ENCODE results near the gene GPR84.

The GPR84 gene

DNA sequence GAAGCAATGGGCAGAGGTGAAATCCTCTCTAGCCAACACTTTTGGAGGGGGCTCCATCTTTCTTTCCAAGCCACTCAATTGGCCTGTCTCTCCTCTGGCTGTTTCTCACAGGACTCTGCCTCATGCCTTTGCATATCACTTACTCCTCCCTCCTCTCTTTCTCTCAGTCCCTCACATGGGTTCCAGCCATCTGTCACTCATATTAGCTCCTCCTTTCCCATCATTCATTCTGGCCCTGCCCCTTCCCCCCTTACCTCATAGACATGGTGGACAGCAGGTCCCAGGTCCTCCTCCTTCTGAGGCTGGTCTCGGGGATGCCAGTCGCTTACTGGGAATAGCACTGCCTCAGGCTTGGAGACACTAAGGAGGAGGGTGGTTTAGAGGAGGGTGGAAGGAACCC, 36.8 kb upstream of the GPR84 start:
- ChIA-PET POLR2A (interaction anchor here (4.7 kb wide), 1 partner anchor 11 kb away, joined by 35 read pairs; no protein-coding TSS in a partner anchor), CTCF (interaction anchor here (1.5 to 12.3 kb wide), 7 partner anchors 9 to 177 kb away, joined by 3 to 940 read pairs (median 57); partner anchors contain the start of genes ITGA5 and ZNF385A)
- no peak overlapping the region for H3K4me3 ChIP-seq (ENCODE audit: low read depth, low read length)
- no peak for DNase-seq (ENCODE audit: low read depth, low spot score)
- TF ChIP-seq, protein P1, sequence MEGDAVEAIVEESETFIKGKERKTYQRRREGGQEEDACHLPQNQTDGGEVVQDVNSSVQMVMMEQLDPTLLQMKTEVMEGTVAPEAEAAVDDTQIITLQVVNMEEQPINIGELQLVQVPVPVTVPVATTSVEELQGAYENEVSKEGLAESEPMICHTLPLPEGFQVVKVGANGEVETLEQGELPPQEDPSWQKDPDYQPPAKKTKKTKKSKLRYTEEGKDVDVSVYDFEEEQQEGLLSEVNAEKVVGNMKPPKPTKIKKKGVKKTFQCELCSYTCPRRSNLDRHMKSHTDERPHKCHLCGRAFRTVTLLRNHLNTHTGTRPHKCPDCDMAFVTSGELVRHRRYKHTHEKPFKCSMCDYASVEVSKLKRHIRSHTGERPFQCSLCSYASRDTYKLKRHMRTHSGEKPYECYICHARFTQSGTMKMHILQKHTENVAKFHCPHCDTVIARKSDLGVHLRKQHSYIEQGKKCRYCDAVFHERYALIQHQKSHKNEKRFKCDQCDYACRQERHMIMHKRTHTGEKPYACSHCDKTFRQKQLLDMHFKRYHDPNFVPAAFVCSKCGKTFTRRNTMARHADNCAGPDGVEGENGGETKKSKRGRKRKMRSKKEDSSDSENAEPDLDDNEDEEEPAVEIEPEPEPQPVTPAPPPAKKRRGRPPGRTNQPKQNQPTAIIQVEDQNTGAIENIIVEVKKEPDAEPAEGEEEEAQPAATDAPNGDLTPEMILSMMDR (IDR thresholded peaks at IDR 0.05; ENCODE audit: insufficient read depth, low read length, missing control alignments): no peak

- no peak for DNase-seq (ENCODE audit: low read depth, low spot score)
- H3K4me3 ChIP-seq (ENCODE audit: low read depth, low read length): no peak overlapping the region
- CTCF ChIA-PET: interaction anchor here (0.6 to 12.3 kb wide), 33 partner anchors 8 to 308 kb away, joined by 3 to 940 read pairs (median 4); partner anchors contain the start of genes COPZ1, ITGA5 and ZNF385A
- POLR2A ChIA-PET: interaction anchor here (0.9 to 4.7 kb wide), 5 partner anchors 10 to 40 kb away, joined by 3 to 35 read pairs (median 5); partner anchors contain the start of gene ITGA5
- TF ChIP-seq, protein P1 (IDR thresholded peaks at IDR 0.05; ENCODE audit: insufficient read depth, low read length, missing control alignments): peak; percentile 99
These were observed 34.9 kb upstream of the GPR84 start for GRCh38 chr12:54398995-54399793.

GRCh38 chr12:54398218-54398617, 33.9 kb upstream of the GPR84 start:
- ChIA-PET CTCF (interaction anchor here (0.7 to 12.3 kb wide), 9 partner anchors 15 to 64 kb away, joined by 3 to 940 read pairs (median 22); partner anchors contain the start of genes ITGA5 and ZNF385A), POLR2A (interaction anchor here (0.8 kb wide), 1 partner anchor 15 kb away, joined by 3 read pairs; no protein-coding TSS in a partner anchor)
- H3K4me3 ChIP-seq (ENCODE audit: low read depth, low read length): no peak overlapping the region
- DNase-seq (ENCODE audit: low read depth, low spot score): no peak
- TF ChIP-seq, protein P1 (IDR thresholded peaks at IDR 0.05; ENCODE audit: insufficient read depth, low read length, missing control alignments): no peak

- POLR2A ChIA-PET: interaction anchor here (0.9 kb wide), 1 partner anchor 12 kb away, joined by 3 read pairs; no protein-coding TSS in a partner anchor
- TF ChIP-seq, protein P1 (IDR thresholded peaks at IDR 0.05; ENCODE audit: insufficient read depth, low read length, missing control alignments): no peak
- CTCF ChIA-PET: interaction anchor here (3.2 to 12.3 kb wide), 6 partner anchors 8 to 55 kb away, joined by 22 to 940 read pairs (median 186); partner anchors contain the start of genes ITGA5 and ZNF385A
- no peak for DNase-seq (ENCODE audit: low read depth, low spot score)
- no peak overlapping the region for H3K4me3 ChIP-seq (ENCODE audit: low read depth, low read length)
These were observed 32.9 kb upstream of the GPR84 start for GRCh38 chr12:54397157-54397556.

DNA sequence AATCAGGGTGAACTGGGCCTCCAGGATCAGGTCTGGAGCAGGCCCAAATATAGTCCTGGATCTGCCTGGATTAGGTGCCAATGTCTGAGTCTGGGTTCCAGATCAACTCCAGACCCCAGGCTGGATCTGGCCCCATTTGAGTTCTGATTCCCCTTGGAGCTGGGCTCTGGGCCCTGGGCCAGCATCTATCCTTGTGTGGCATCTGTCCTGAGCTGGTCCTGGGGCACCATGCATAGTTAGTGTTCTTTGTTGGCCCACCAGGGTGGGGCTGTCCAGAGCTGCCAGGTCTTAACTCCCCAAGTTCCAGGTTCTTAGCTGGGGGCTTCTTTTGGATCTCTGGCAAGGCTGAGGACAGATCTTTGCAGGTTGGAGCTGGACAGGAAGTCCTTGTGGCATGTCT, 31.3 kb upstream of the GPR84 start:
- TF ChIP-seq, protein P1 (IDR thresholded peaks at IDR 0.05; ENCODE audit: insufficient read depth, low read length, missing control alignments): no peak
- CTCF ChIA-PET: interaction anchor here (1.0 to 12.3 kb wide), 7 partner anchors 10 to 41 kb away, joined by 3 to 940 read pairs (median 36); partner anchors contain the start of genes ITGA5 and ZNF385A
- H3K4me3 ChIP-seq (ENCODE audit: low read depth, low read length): no peak overlapping the region
- POLR2A ChIA-PET: no interaction called here
- DNase-seq (ENCODE audit: low read depth, low spot score): no peak

- DNase-seq (ENCODE audit: low read depth, low spot score): no peak
- TF ChIP-seq, protein P1 (IDR thresholded peaks at IDR 0.05; ENCODE audit: insufficient read depth, low read length, missing control alignments): no peak
- H3K4me3 ChIP-seq (ENCODE audit: low read depth, low read length): no peak overlapping the region
- POLR2A ChIA-PET: no interaction called here
- CTCF ChIA-PET: interaction anchor here (1.1 to 12.3 kb wide), 6 partner anchors 10 to 41 kb away, joined by 3 to 940 read pairs (median 184); partner anchors contain the start of genes ITGA5 and ZNF385A
These were observed 30.7 kb upstream of the GPR84 start for GRCh38 chr12:54394986-54395385.
